HUES6 (cell line): Measurements from ENCODE around the gene SLC19A1.
A peak's percentile ranks its signal among the peaks of the same experiment; 100 is the strongest.

Experiments used
- H3K27ac ChIP-seq: 2 replicates; pipeline ENCODE4 v1.7.0; 2013; ENCODE audit warnings: low read depth, mild to moderate bottlenecking, low read length, inconsistent platforms
- H3K27me3 ChIP-seq: 2 replicates; pipeline ENCODE4 v1.6.1; 2013; ENCODE audit warnings: low read length; ENCODE audit not compliant: control insufficient read depth, insufficient read depth
- H3K36me3 ChIP-seq: 2 replicates; pipeline ENCODE4 v1.6.1; 2013; ENCODE audit warnings: low read length; ENCODE audit not compliant: control insufficient read depth, insufficient read depth
- H3K4me1 ChIP-seq: 2 replicates; pipeline ENCODE4 v1.6.1; 2013; ENCODE audit warnings: low read length; ENCODE audit not compliant: control insufficient read depth, insufficient read depth
- H3K4me3 ChIP-seq: 2 replicates; pipeline ENCODE4 v1.5.1; 2013; ENCODE audit warnings: low read depth, low read length
- H3K9ac ChIP-seq: one replicate; pipeline ENCODE4 v1.6.1; 2013; ENCODE audit warnings: mild to moderate bottlenecking, low read length
- H3K9me3 ChIP-seq: 2 replicates; pipeline ENCODE4 v1.6.1; 2013; ENCODE audit warnings: low read depth, low read length; ENCODE audit not compliant: control insufficient read depth, insufficient read depth

Gene SLC19A1

DNA sequence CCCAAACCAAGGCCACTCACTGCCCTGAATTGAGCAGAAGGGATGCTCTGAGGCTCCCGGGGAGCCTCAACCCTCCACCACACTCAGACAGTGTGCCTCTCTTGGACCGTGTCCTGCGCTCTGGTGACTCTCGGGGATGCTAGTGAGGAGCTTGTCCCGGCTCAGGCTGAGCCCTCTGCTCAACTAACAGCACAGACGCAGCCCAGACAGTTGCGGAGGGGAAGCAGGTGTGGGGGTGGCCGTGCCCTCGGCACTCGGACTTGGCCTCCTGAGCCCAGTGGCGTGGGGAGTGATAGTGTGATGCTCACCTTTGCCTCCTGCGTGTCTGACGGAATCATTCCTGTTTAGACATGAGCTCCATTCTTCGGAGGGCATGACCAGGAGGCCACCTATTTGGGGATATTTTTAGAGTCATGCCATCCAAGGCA lies 15.4 kb upstream of the SLC19A1 start:
- Histone ChIP-seq H3K27ac (no peak overlapping the region), H3K4me1 (peaks cover 18% of the 10 kb centered on the region), H3K27me3 (peaks cover 17% of the 10 kb centered on the region), H3K9me3 (no peaks in the 10 kb centered on the region), H3K36me3 (no peaks in the 10 kb centered on the region), H3K4me3 (no peak overlapping the region), H3K9ac (no peak overlapping the region)

DNA sequence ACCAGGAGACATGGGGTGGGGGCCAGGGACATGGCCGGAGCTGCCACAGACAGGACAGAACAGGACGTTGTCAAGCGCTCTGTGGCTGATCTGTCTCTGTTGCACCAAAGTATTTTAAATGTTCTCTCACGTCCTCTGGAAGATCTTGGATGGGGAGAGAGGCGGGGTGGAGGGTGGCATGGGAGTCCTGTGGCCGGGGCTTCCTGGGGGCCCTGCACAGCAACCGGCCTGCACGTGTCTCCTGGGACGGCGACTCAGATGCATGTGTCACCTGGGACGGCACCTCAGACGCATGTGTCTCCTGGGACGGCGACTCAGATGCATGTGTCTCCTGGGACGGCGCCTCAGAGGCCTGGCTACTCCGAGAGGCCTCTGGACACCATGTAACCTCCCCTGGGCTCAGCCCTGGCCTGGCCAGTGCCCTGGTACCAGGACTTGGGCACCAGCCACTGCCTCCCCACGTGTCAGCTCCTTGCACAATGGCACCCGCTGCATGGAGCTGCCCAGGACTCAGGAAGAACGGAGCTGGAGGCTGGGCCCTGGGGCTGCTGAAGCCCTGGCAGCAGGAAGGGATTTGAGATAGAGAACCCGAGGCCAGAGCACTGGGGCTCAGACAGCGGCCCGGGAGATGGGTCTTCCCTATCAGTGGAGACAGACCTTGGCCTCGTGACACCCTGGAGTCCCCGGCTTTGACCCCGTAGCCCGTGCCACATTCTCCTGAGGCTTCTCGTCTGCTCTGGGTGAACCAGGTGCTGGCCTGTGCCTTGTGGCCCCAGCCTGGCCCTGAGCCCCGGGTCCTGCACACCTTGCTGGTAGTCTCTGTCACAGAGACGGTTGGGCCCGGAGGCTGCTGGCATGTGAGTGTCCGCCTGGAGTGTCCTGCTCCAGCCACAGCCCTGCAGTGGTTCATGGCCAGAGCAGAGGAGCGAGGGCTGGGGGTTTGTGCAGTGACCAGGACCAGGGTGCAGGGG lies 14.7 kb upstream of the SLC19A1 start:
- Histone ChIP-seq H3K9ac (no peak overlapping the region), H3K4me3 (no peak overlapping the region), H3K27me3 (peaks cover 10% of the 10 kb centered on the region; the same call in 1 of the 2 replicates), H3K36me3 (no peaks in the 10 kb centered on the region), H3K9me3 (no peaks in the 10 kb centered on the region), H3K4me1 (peaks cover 19% of the 10 kb centered on the region), H3K27ac (no peak overlapping the region)

GRCh38 chr21:45556302-45556644 lies 14.0 kb upstream of the SLC19A1 start:
- Histone ChIP-seq H3K9me3 (no peaks in the 10 kb centered on the region), H3K27me3 (peaks cover 10% of the 10 kb centered on the region; the same call in 1 of the 2 replicates), H3K4me1 (peaks cover 24% of the 10 kb centered on the region), H3K36me3 (no peaks in the 10 kb centered on the region), H3K9ac (no peak overlapping the region), H3K4me3 (no peak overlapping the region), H3K27ac (no peak overlapping the region)

- no peaks in the 10 kb centered on the region for H3K36me3 ChIP-seq
- H3K9ac ChIP-seq: peak overlapping the region; percentile 75
- peak overlapping the region; percentile 62 for H3K4me3 ChIP-seq
- no peaks in the 10 kb centered on the region for H3K9me3 ChIP-seq
- H3K4me1 ChIP-seq: peaks cover 26% of the 10 kb centered on the region
- H3K27ac ChIP-seq: no peak overlapping the region; the same call in 1 of the 2 replicates
- peaks cover 10% of the 10 kb centered on the region; the same call in 1 of the 2 replicates for H3K27me3 ChIP-seq
These were observed 13.5 kb upstream of the SLC19A1 start for GRCh38 chr21:45555557-45556301.

DNA sequence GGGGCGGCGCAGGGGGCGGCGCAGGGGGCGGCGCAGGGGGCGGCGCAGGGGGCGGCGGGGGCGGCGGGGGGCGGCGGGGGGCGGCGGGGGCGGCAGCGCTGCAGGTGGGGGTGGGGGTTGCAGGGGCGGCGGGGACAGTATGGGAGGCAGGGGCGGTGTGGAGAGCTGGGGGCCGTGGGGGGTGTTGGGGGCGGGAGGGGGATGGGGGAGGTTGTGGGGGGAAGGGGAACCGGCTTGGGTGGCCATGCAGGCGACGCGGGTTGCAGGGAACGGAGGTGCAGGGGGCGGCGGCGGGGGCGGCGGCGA lies 13.0 kb upstream of the SLC19A1 start:
- H3K36me3 ChIP-seq: no peaks in the 10 kb centered on the region
- no peak overlapping the region for H3K9ac ChIP-seq
- H3K4me3 ChIP-seq: no peak overlapping the region
- no peaks in the 10 kb centered on the region for H3K9me3 ChIP-seq
- H3K27me3 ChIP-seq: peaks cover 10% of the 10 kb centered on the region; the same call in 1 of the 2 replicates
- H3K27ac ChIP-seq: no peak overlapping the region
- H3K4me1 ChIP-seq: peaks cover 26% of the 10 kb centered on the region

GRCh38 chr21:45554477-45555175 lies 12.4 kb upstream of the SLC19A1 start:
- Histone ChIP-seq H3K9ac (no peak overlapping the region), H3K4me3 (peak overlapping the region; percentile 54), H3K4me1 (peaks cover 23% of the 10 kb centered on the region), H3K9me3 (no peaks in the 10 kb centered on the region), H3K27me3 (peaks cover 10% of the 10 kb centered on the region; the same call in 1 of the 2 replicates), H3K27ac (no peak overlapping the region), H3K36me3 (no peaks in the 10 kb centered on the region)

GRCh38 chr21:45552696-45553391 lies 10.6 kb upstream of the SLC19A1 start:
- H3K9ac ChIP-seq: no peak overlapping the region
- H3K4me1 ChIP-seq: peaks cover 23% of the 10 kb centered on the region; the same call in 1 of the 2 replicates
- no peaks in the 10 kb centered on the region for H3K36me3 ChIP-seq
- H3K27ac ChIP-seq: no peak overlapping the region
- H3K27me3 ChIP-seq: peaks cover 8% of the 10 kb centered on the region; the same call in 1 of the 2 replicates
- no peak overlapping the region for H3K4me3 ChIP-seq
- H3K9me3 ChIP-seq: no peaks in the 10 kb centered on the region

- Histone ChIP-seq H3K9ac (no peak overlapping the region), H3K4me1 (peaks cover 23% of the 10 kb centered on the region; the same call in 1 of the 2 replicates), H3K27ac (no peak overlapping the region), H3K36me3 (no peaks in the 10 kb centered on the region), H3K9me3 (no peaks in the 10 kb centered on the region), H3K27me3 (no peaks in the 10 kb centered on the region), H3K4me3 (no peak overlapping the region)
These were observed 9.8 kb upstream of the SLC19A1 start for GRCh38 chr21:45551783-45552695.

GRCh38 chr21:45551316-45551715 lies 9.1 kb upstream of the SLC19A1 start:
- H3K4me1 ChIP-seq: peaks cover 23% of the 10 kb centered on the region; the same call in 1 of the 2 replicates
- no peak overlapping the region for H3K27ac ChIP-seq
- no peaks in the 10 kb centered on the region for H3K9me3 ChIP-seq
- H3K27me3 ChIP-seq: no peaks in the 10 kb centered on the region
- H3K4me3 ChIP-seq: no peak overlapping the region
- H3K9ac ChIP-seq: no peak overlapping the region
- no peaks in the 10 kb centered on the region for H3K36me3 ChIP-seq
